Endometrial microvascular endothelial cells (primary cell): Measurements from ENCODE around the gene PLBD1. TPM values are rescaled to one million over a fixed set of nuclear protein-coding genes. Genes with fewer than 3 reads are reported as not detected.

Experiments
- in situ Hi-C: cut with HindIII; loops from 2 replicates; pipeline ENCODE4 v1.10.0; 2017; ENCODE audit warnings: low sequenced_read_pairs, low pct_unique_long_range_greater_than_20kb; ENCODE audit errors: inconsistent ontology term
- total RNA-seq: library from RNA; depleted of rRNA; stranded (reverse); fragments of >200 nt; gene quantifications from one replicate; pipeline ENCODE4 v1.2.3, GENCODE V29; 2015; ENCODE audit errors: inconsistent ontology term

Gene PLBD1
- total RNA-seq, 1 donor from 2014 or later = 0.19 TPM

DNA sequence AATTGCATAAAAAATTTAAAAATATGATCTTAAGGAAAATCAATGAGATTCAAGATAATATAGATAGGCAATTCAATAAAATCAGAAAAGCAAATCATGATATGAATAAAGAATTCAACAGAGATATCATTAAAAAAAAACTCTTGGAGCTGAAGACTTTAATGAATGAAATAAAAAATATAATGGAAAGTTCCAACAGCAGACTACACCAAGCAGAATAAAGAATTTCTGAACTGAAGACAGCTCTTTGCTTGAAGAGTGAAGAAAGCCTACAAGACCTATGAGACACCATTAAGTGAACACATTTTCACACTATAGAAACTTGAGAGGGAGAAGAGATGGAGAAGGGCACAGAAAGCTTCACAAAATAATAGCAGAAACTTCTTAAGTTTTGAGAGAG is 45.9 kb downstream of the PLBD1 start:
- in situ Hi-C loops = no loop called here

GRCh38 chr12:14514946-14515345 is 52.7 kb downstream of the PLBD1 start:
- in situ Hi-C loops = no loop called here

GRCh38 chr12:14514154-14514842 is 53.4 kb downstream of the PLBD1 start:
- in situ Hi-C loops = no loop called here

GRCh38 chr12:14510574-14510973 is 57.1 kb downstream of the PLBD1 start:
- in situ Hi-C loops = no loop called here

- in situ Hi-C loops = no loop called here
These were observed 61.8 kb downstream of the PLBD1 start for GRCh38 chr12:14505626-14506596.

GRCh38 chr12:14495326-14495725 is 72.4 kb downstream of the PLBD1 start:
- in situ Hi-C loops = no loop called here

GRCh38 chr12:14482886-14483285 is 84.8 kb downstream of the PLBD1 start:
- in situ Hi-C loops = no loop called here

- in situ Hi-C loops = no loop called here
These were observed 85.3 kb downstream of the PLBD1 start for GRCh38 chr12:14482361-14482760.

- in situ Hi-C loops = no loop called here
These were observed 86.5 kb downstream of the PLBD1 start for GRCh38 chr12:14481201-14481600.

- in situ Hi-C loops = no loop called here
These were observed 88.7 kb downstream of the PLBD1 start for GRCh38 chr12:14479004-14479403.

DNA sequence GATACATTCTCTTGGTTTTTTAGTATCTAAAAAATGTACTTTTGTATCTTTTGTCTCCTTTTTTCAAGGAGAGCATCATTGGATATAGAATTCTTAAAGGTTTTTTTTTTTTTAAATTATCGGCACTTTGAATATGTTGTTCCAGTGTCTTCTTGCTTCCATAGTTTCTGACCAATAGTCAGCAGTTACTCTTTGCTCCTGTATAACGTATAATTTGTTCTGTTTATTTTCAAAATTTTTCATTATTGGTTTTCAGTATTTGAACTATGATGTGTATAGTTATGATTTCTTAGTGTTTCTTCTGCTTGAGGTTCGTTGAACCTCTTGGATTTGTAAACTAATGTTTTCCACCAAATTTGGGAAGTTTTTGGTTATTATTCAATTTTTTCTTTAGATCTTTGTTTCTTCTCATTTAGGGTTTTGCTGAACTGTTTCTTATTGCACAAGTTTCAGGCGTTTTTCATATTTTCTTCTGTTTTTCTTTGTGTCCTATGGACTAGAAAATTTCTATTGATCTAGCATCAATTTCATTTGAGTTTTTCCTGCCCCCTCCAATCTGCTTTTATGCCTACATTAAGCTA is 93.9 kb downstream of the PLBD1 start:
- in situ Hi-C loops = no loop called here

GRCh38 chr12:14471497-14471896 is 96.2 kb downstream of the PLBD1 start:
- in situ Hi-C loops = no loop called here

DNA sequence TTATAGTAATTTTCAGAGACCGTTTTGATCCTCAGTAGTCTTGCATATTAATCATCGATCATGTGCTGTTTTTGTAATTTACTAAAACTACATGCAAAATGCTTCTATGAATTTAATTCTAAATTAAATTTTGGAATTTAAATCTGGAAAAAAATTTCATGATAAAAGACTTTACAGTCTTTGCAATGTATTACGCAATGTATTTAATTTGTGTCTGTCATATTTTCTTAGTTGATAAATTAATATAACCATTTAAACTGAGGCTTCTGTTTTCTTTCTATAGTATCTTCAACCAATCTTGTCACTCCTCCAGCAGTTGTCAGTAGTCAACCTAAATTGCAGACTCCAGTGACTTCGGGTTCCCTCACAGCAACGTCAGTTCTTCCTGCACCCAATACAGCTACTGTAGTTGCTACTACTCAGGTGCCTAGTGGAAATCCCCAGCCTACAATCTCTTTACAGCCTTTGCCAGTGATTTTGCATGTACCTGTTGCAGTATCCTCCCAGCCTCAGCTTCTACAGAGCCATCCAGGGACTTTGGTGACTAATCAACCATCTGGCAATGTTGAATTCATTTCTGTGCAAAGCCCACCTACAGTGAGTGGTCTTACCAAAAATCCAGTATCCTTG is 107.4 kb downstream of the PLBD1 start:
- in situ Hi-C loops = no loop called here

DNA sequence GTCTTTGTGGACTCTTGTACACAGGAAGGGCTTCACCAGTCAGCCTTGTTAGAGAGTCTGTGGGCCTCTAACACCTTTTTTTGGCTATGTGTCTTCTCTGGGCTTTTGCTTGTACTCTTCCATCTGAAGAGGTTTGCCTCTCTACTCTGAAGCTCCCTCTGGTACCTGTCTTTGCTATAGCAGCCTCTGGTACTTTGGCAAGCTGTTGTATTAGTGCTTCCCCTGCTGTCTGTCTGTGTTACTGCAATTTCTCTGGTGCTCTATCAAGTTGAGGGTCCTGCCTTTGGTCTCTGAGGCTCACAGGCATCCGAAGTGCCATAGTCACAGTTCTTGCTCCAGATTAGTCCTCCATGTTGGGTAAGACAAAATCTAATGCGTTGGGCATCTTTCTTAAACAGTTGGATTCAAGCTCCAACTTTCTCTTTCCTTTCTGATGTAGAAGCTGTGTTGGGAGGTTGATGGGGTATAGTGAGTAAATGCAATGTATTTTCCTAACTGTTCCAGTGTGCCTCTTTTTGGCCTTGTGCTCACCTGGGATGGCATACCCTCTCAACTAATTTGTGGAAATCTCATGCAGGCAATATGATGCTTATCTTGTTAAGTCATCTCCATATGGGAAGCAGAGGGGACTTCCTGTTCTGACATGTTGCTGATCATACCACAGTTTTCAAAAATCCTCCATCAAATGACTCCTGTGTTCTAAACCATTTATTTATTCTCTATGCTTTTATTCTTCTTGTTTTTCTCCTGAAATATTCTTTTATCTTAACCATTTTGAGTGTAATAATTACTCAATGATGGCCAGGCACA is 113.4 kb downstream of the PLBD1 start:
- in situ Hi-C loops = no loop called here

Other genes with a start within 250 kb of the PLBD1 start
- 21.9 TPM for gene ATF7IP, start 202.2 kb downstream of the PLBD1 start, total RNA-seq
- gene GUCY2C, start 128.7 kb upstream of the PLBD1 start, total RNA-seq = not detected
- gene WBP11, start 235.6 kb upstream of the PLBD1 start, total RNA-seq = 26.0 TPM
- 2.3 TPM for gene C12orf60, start 235.8 kb upstream of the PLBD1 start, total RNA-seq
- not detected for gene SMCO3, start 246.3 kb upstream of the PLBD1 start, total RNA-seq